Adrenal gland (tissue), 12 donors: ENCODE measurements around the gene TMED4. TPM values are rescaled to one million over a fixed set of nuclear protein-coding genes. Genes with fewer than 3 reads are reported as not detected.
"Not testable (repeated sequence)": the region's sequence is repeated elsewhere in the genome, so short reads cannot be mapped to it uniquely, and the experiment has no call there.

Experiments
- DNase-seq, 7 donors: peaks; one replicate each; pipeline ENCODE4 v3.0.0-alpha.2; 2019 to 2020
- H3K27ac ChIP-seq, 5 donors: fragments of 200-600 bp; sonication (generic) in 4 of 5; 1 replicate in 3 of 5; 2 replicates in 2 of 5; pipeline versions ENCODE4 v1.5.1 to v1.8.0; 2016 to 2020; ENCODE audit warnings: mild to moderate bottlenecking in 1 of 5
- H3K27me3 ChIP-seq: fragments of 200-600 bp; 2 replicates; pipeline ENCODE4 v1.8.0; 2021
- H3K36me3 ChIP-seq, 2 donors: fragments of 200-600 bp; replicated peaks in 1 of 2; 1 replicate in 1 of 2; 2 replicates in 1 of 2; pipeline versions ENCODE4 v1.5.1 to v1.8.0; 2018 to 2022
- H3K4me1 ChIP-seq, 2 donors: fragments of 200-600 bp; replicated peaks in 1 of 2; 1 replicate in 1 of 2; 2 replicates in 1 of 2; pipeline versions ENCODE4 v1.5.1 to v1.8.0; 2018 to 2021
- H3K4me3 ChIP-seq, 4 donors: fragments of 200-600 bp; sonication (generic) in 3 of 4; one replicate each; pipeline ENCODE4 v1.5.1; 2016 to 2018
- H3K9me3 ChIP-seq, 3 donors: fragments of 200-600 bp; sonication (generic) in 1 of 3; replicated peaks in 1 of 3; 1 replicate in 2 of 3; 2 replicates in 1 of 3; pipeline versions ENCODE4 v1.5.1 to v1.8.0; 2016 to 2021
- CTCF ChIP-seq, 6 experiments: fragments of 450-650 bp in 4 of 6; fragments of 200-600 bp in 2 of 6; sonication (generic) in 1 of 6; IDR thresholded peaks; 1 replicate in 5 of 6; 2 replicates in 1 of 6; pipeline versions ENCODE4 v1.5.1 to v1.8.0; 2016 to 2021; ENCODE audit warnings: antibody characterized with exemption in 6 of 6, mild to moderate bottlenecking in 2 of 6, moderate library complexity in 1 of 6
- POLR2A ChIP-seq, 2 donors: fragments of 450-650 bp; IDR thresholded peaks; one replicate each; pipeline ENCODE4 v1.6.1; 2017; ENCODE audit warnings: antibody characterized with exemption in 2 of 2, mild to moderate bottlenecking in 2 of 2, moderate library complexity in 1 of 2
- WGBS, 4 donors: extraction: QIAGEN DNeasy Blood & Tissue Kit in 2 of 4; methylation state at CpG; one replicate each; pipeline versions ENCODE4 v1.1.5 to v1.1.7; 2013 to 2017; 5-methylcytosine and 5-hydroxymethylcytosine counted together
- intact Hi-C, 2 donors: fragments of 100-400 bp; cut with DNase I; formaldehyde crosslinking; loops; one replicate each; pipeline versions ENCODE4 v1.14.1 to v1.15.0; 2022 to 2023
- polyA plus RNA-seq, 3 donors: library from polyadenylated mRNA; stranded (reverse); fragments of 200-250 nt in 2 of 3; fragments of 350-450 nt in 1 of 3; fragmentation: Illumina TruSeq in 1 of 3; extraction: RNeasy Lipid Tissue Mini Kit (QIAGEN cat#74804) in 1 of 3; gene quantifications; one replicate each; pipeline ENCODE4 v1.2.3, GENCODE V29; 2013 to 2014
- total RNA-seq, 9 donors: library from RNA; depleted of rRNA in 4 of 9; stranded (reverse); fragments of >200 nt in 4 of 9; fragments of 120-200 nt in 1 of 9; fragmentation: NEBNext Ultra II Directional in 1 of 9; extraction: Animal tissue kit (Norgen Biotek cat#: 25700) in 1 of 9; gene quantifications; one replicate each; pipeline versions ENCODE4 v1.1.0 to v1.2.4, GENCODE V29; 2013 to 2023
- donor health status: healthy with polysubstance abuse.
- donor health status: Bipolar disorder and iron deficiency.
- donor health status: DM: yes; HTN: yes; CAD: no.
- donor health status: DM: no; HTN: no; CAD: no.
- donor health status: DM: no; HTN: no; CAD: no.
- donor health status: DM: yes; HTN: yes; CAD: no.

The TMED4 gene
- total and polyA plus RNA-seq, 12 donors = 45.2 to 189 (median 112) TPM

GRCh38 chr7:44559485-44559884, 22.5 kb downstream of the TMED4 start:
- peak in 2 of 7 donors; percentile 2 to 10 for DNase-seq
- TF ChIP-seq CTCF (IDR thresholded peaks at IDR 0.05) = no peak
- TF ChIP-seq POLR2A (IDR thresholded peaks at IDR 0.05) = no peak
- H3K36me3 ChIP-seq = peaks cover 0 to 2% of the 10 kb centered on the region in 2 donors
- 77 to 95% (median 91%) methylated on average over 4 of the region's 4 CpGs for WGBS, 4 donors
- H3K9me3 ChIP-seq = no peaks in the 10 kb centered on the region
- no peaks in the 10 kb centered on the region for H3K4me1 ChIP-seq
- intact Hi-C loops = no loop called here
- no peak overlapping the region for H3K4me3 ChIP-seq
- no peaks in the 10 kb centered on the region for H3K27me3 ChIP-seq
- H3K27ac ChIP-seq = no peak overlapping the region

GRCh38 chr7:44557485-44557884, 24.5 kb downstream of the TMED4 start:
- Histone ChIP-seq H3K9me3 (no peaks in the 10 kb centered on the region), H3K27ac (no peak overlapping the region), H3K4me3 (no peak overlapping the region), H3K36me3 (no peaks in the 10 kb centered on the region), H3K27me3 (no peaks in the 10 kb centered on the region), H3K4me1 (no peaks in the 10 kb centered on the region)
- DNase-seq = no peak
- WGBS, 4 donors = 76 to 92% (median 87%) methylated on average over 2 of the region's 2 CpGs
- intact Hi-C loops = no loop called here
- no peak for TF ChIP-seq POLR2A (IDR thresholded peaks at IDR 0.05)
- no peak for TF ChIP-seq CTCF (IDR thresholded peaks at IDR 0.05)

- 65 to 69% (median 66%) methylated on average over 2 of the region's 2 CpGs for WGBS, 4 donors
- Histone ChIP-seq H3K4me1 (no peaks in the 10 kb centered on the region), H3K36me3 (no peaks in the 10 kb centered on the region), H3K27ac (no peak overlapping the region), H3K27me3 (no peaks in the 10 kb centered on the region), H3K4me3 (no peak overlapping the region), H3K9me3 (no peaks in the 10 kb centered on the region)
- intact Hi-C loops = no loop called here
- peak in 1 of 7 donors; percentile 1 for DNase-seq
- TF ChIP-seq POLR2A (IDR thresholded peaks at IDR 0.05) = no peak
- TF ChIP-seq CTCF (IDR thresholded peaks at IDR 0.05) = no peak
These were observed 26.7 kb downstream of the TMED4 start for GRCh38 chr7:44555350-44555749.

- WGBS, 4 donors = 54 to 71% (median 69%) methylated on average over 3 of the region's 3 CpGs
- H3K4me3 ChIP-seq, H3K4me1 ChIP-seq, DNase-seq, H3K9me3 ChIP-seq, H3K27ac ChIP-seq, H3K36me3 ChIP-seq, intact Hi-C loops, H3K27me3 ChIP-seq: not testable (repeated sequence)
These were observed 29.5 kb downstream of the TMED4 start for GRCh38 chr7:44552473-44553005.

GRCh38 chr7:44549457-44549856, 32.6 kb downstream of the TMED4 start:
- 70 to 82% (median 79%) methylated on average over 3 of the region's 3 CpGs for WGBS, 4 donors
- H3K9me3 ChIP-seq = no peaks in the 10 kb centered on the region

More at GRCh38 chr7:44549457-44549856, 32.6 kb downstream of the TMED4 start:
- H3K27ac ChIP-seq = no peak overlapping the region
- no peak overlapping the region for H3K4me3 ChIP-seq
- no peak for DNase-seq
- H3K27me3 ChIP-seq = no peaks in the 10 kb centered on the region
- H3K4me1 ChIP-seq = peaks cover 0 to 9% of the 10 kb centered on the region in 2 donors
- intact Hi-C loops = no loop called here
- no peaks in the 10 kb centered on the region for H3K36me3 ChIP-seq
- TF ChIP-seq CTCF (IDR thresholded peaks at IDR 0.05) = no peak
- TF ChIP-seq POLR2A (IDR thresholded peaks at IDR 0.05) = no peak
